A673 (cell line): ENCODE measurements around the gene MKNK2.

Source experiments
- CTCF ChIP-seq: fragments of 300-800, 200-600 bp; sonication (generic); conservative IDR thresholded peaks from 2 replicates; pipeline ENCODE4 v1.5.1; 2017; ENCODE audit warnings: low read depth, mild to moderate bottlenecking, antibody characterized with exemption, low read length, moderate library complexity, mixed read lengths
- EZH2 ChIP-seq: fragments of 200-600 bp; sonication (generic); IDR thresholded peaks from 2 replicates; pipeline ENCODE4 v1.6.1; 2017; ENCODE audit warnings: borderline replicate concordance, low read depth, mild to moderate bottlenecking, mixed read lengths, antibody characterized with exemption, low read length; ENCODE audit not compliant: poor library complexity, severe bottlenecking

DNA sequence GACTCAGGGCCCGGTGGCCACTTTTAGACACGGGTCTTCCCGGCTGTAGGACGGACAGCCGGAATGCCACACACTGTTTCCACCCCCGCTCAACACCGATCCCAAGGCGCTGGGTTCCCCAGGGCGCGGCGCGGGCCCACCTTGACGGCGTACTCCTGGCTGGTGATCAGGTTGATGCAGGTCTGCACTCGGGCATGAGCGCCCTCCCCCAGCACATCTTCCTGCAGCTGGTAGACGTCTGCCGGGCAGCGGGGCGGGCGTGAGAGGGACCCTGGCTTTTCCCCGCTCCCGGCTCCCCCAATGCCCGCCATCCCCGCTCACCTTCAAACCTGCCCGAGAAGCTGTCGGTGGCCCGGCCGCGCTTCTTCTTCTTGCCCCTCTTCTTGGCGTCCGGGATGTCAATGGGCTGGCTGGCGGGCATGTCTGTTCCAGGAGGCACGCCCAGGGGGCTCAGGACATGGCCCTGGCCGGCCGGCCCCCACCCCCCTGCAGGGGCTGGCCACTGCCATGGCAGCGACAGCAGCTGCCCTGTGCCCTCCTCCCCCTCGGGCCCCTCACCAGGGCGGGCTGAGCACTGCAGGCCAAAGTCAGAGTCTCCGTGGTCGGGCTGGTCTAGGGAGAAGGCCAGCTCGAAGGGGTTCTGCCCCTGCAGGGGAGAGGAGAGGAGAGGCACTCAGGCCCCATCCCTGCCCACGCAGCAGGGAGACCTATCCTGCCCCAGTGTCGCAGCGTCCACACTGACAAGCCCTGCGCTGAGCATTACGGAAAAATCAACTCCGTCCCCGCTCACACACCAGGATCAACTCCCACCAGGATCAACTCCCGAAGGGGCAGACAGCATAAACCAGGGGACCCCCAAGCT, 4.8 kb downstream of the MKNK2 start:
- TF ChIP-seq CTCF, result no peak
- no peak for TF ChIP-seq EZH2
